Left ventricle myocardium inferior (tissue), 1 donor: ENCODE results near the gene SLC4A1AP. TPM values are rescaled to one million over a fixed set of nuclear protein-coding genes. Genes with fewer than 3 reads are reported as not detected.

ENCODE experiments used
- DNase-seq: peaks from one replicate; pipeline ENCODE4 v3.0.0-alpha.2; 2020
- H3K27ac ChIP-seq: fragments of 200-600 bp; replicated peaks from 2 replicates; pipeline ENCODE4 v1.8.0; 2021
- H3K27me3 ChIP-seq: fragments of 200-600 bp; 2 replicates; pipeline ENCODE4 v1.8.0; 2021; ENCODE audit warnings: low read depth
- H3K36me3 ChIP-seq: fragments of 200-600 bp; 2 replicates; pipeline ENCODE4 v1.8.0; 2021
- H3K4me1 ChIP-seq: fragments of 200-600 bp; 2 replicates; pipeline ENCODE4 v1.8.0; 2021
- H3K4me3 ChIP-seq: fragments of 200-600 bp; 2 replicates; pipeline ENCODE4 v1.8.0; 2021; ENCODE audit warnings: mild to moderate bottlenecking, moderate library complexity
- H3K9me3 ChIP-seq: fragments of 200-600 bp; replicated peaks from 2 replicates; pipeline ENCODE4 v1.8.0; 2021
- CTCF ChIP-seq: fragments of 200-600 bp; IDR thresholded peaks from 2 replicates; pipeline ENCODE4 v1.8.0; 2021; ENCODE audit warnings: antibody characterized with exemption, mild to moderate bottlenecking, borderline replicate concordance
- intact Hi-C: fragments of 100-400 bp; cut with micrococcal nuclease; formaldehyde crosslinking; loops from one replicate; pipeline ENCODE4 v1.11.0; 2022
- total RNA-seq: library from RNA; stranded (reverse); fragmentation: NEBNext Ultra II Directional; extraction: Animal tissue kit (Norgen Biotek cat#: 25700); gene quantifications from one replicate; pipeline ENCODE4 v1.2.1, GENCODE V29; 2021
- donor health status: DM: no; HTN: yes; CAD: no; lungs with severe emphysema.

Gene SLC4A1AP
- total RNA-seq, 1 donor from 2014 or later = 21.3 TPM

- H3K4me3 ChIP-seq = no peak overlapping the region
- intact Hi-C loops = no loop called here
- no peaks in the 10 kb centered on the region for H3K36me3 ChIP-seq
- TF ChIP-seq CTCF = no peak
- no peaks in the 10 kb centered on the region for H3K9me3 ChIP-seq
- DNase-seq = no peak
- H3K27me3 ChIP-seq = no peaks in the 10 kb centered on the region
- peak overlapping the region; percentile 89 for H3K27ac ChIP-seq
- H3K4me1 ChIP-seq = peaks cover 42% of the 10 kb centered on the region
Observed at GRCh38 chr2:27736890-27737204, 73.2 kb downstream of the SLC4A1AP start.

- no peak overlapping the region for H3K4me3 ChIP-seq
- no peak for DNase-seq
- no peaks in the 10 kb centered on the region for H3K9me3 ChIP-seq
- peak overlapping the region; percentile 89 for H3K27ac ChIP-seq
- no peaks in the 10 kb centered on the region for H3K27me3 ChIP-seq
- TF ChIP-seq CTCF = peak; percentile 32
- no peaks in the 10 kb centered on the region for H3K36me3 ChIP-seq
- H3K4me1 ChIP-seq = peaks cover 42% of the 10 kb centered on the region
- intact Hi-C loops = no loop called here
Observed at GRCh38 chr2:27737676-27738348, 74.1 kb downstream of the SLC4A1AP start.

- Histone ChIP-seq H3K27ac (peak overlapping the region; percentile 89), H3K36me3 (no peaks in the 10 kb centered on the region), H3K4me1 (peaks cover 42% of the 10 kb centered on the region), H3K9me3 (no peaks in the 10 kb centered on the region), H3K4me3 (no peak overlapping the region), H3K27me3 (no peaks in the 10 kb centered on the region)
- no peak for DNase-seq
- intact Hi-C loops = no loop called here
- no peak for TF ChIP-seq CTCF
Observed at GRCh38 chr2:27738349-27739057, 74.8 kb downstream of the SLC4A1AP start.

GRCh38 chr2:27739058-27739373 lies 75.3 kb downstream of the SLC4A1AP start:
- DNase-seq = no peak
- H3K27me3 ChIP-seq = no peaks in the 10 kb centered on the region
- H3K36me3 ChIP-seq = no peaks in the 10 kb centered on the region
- peaks cover 42% of the 10 kb centered on the region for H3K4me1 ChIP-seq
- H3K27ac ChIP-seq = no peak overlapping the region
- H3K4me3 ChIP-seq = no peak overlapping the region
- no peaks in the 10 kb centered on the region for H3K9me3 ChIP-seq
- intact Hi-C loops = no loop called here
- no peak for TF ChIP-seq CTCF

GRCh38 chr2:27741673-27742072 lies 78.0 kb downstream of the SLC4A1AP start:
- Histone ChIP-seq H3K4me1 (peaks cover 22% of the 10 kb centered on the region), H3K4me3 (no peak overlapping the region), H3K27me3 (no peaks in the 10 kb centered on the region), H3K27ac (no peak overlapping the region), H3K36me3 (no peaks in the 10 kb centered on the region), H3K9me3 (no peaks in the 10 kb centered on the region)
- intact Hi-C loops = no loop called here
- DNase-seq = no peak
- no peak for TF ChIP-seq CTCF
